ENCODE measurements around the gene SSU72. TPM values are rescaled to one million over a fixed set of nuclear protein-coding genes. Genes with fewer than 3 reads are reported as not detected.

Gene SSU72
- total RNA-seq, 1 experiment from 2014 or later: 193 TPM

DNA sequence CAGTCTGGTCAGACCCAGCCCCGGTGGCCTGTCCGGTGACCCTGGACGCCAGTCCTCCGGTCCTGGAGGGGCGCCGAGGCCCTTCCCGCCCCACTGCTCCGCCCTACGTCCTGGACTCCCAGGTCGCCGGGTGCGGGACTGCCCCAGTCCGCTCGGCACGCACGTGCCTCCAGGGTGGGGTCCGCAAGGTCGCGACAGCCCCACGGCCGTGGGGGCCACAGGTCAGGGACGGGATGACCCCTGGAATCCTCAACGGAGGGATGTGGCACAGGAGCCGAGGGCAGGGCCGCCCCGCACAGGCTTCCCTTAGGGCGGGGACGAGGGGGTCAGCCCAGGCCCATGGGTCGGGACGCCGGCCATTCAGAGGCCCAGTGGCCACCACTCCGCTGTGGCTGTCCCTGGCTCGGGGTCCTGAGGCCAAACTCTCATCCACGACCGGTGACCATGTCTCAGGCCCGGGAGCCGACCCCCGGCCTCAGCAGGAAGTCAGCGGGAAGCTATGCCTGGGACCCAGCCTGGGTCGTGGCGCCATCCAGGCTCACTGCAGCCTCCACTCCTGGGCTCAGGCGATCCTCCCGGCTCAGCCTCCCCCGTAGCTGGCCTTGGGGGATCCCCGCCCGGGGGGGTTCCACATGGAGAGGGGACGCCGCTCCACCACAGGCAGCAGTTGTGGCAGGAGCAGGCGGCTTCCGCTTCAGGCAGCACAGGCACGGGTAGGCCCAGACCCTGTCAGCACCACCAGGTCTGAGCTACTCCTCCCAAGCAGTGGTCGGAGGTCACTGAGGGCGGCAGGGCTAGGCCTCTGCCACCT lies 33.6 kb downstream of the SSU72 start:
- intact Hi-C loops (cut with micrococcal nuclease; ENCODE audit: unreplicated experiment): no loop called here
- no TSS peak for BruUV-seq (replicated peaks)
- TF ChIP-seq, protein P1, sequence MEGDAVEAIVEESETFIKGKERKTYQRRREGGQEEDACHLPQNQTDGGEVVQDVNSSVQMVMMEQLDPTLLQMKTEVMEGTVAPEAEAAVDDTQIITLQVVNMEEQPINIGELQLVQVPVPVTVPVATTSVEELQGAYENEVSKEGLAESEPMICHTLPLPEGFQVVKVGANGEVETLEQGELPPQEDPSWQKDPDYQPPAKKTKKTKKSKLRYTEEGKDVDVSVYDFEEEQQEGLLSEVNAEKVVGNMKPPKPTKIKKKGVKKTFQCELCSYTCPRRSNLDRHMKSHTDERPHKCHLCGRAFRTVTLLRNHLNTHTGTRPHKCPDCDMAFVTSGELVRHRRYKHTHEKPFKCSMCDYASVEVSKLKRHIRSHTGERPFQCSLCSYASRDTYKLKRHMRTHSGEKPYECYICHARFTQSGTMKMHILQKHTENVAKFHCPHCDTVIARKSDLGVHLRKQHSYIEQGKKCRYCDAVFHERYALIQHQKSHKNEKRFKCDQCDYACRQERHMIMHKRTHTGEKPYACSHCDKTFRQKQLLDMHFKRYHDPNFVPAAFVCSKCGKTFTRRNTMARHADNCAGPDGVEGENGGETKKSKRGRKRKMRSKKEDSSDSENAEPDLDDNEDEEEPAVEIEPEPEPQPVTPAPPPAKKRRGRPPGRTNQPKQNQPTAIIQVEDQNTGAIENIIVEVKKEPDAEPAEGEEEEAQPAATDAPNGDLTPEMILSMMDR (conservative IDR thresholded peaks at IDR 0.05; ENCODE audit: low read depth, low read length): no peak
- no peak for TF ChIP-seq EZH2 (IDR thresholded peaks at IDR 0.05; ENCODE audit: borderline replicate concordance, low read depth, low read length, poor library complexity, severe bottlenecking)
- POLR2A ChIA-PET (ENCODE audit: low non-redundant PET): no interaction called here
- Histone ChIP-seq H3K36me3 (ENCODE audit: insufficient read depth, low read length, poor library complexity, severe bottlenecking) (peaks cover 21% of the 10 kb centered on the region), H3K4me3 (ENCODE audit: low read depth, low read length, poor library complexity, severe bottlenecking) (peak overlapping the region; percentile 59), H3K27ac (ENCODE audit: low read depth, low read length, poor library complexity, severe bottlenecking) (peak overlapping the region; percentile 58), H3K27me3 (replicated peaks; ENCODE audit: insufficient read depth, low read depth, low read length, poor library complexity) (no peaks in the 10 kb centered on the region), H3K4me1 (ENCODE audit: insufficient read depth, low read length, poor library complexity, severe bottlenecking) (no peaks in the 10 kb centered on the region), H3K9me3 (ENCODE audit: low read depth, low read length, poor library complexity, severe bottlenecking) (no peaks in the 10 kb centered on the region)
- no peak for DNase-seq (ENCODE audit: low spot score)
- CTCF ChIA-PET: no interaction called here

DNA sequence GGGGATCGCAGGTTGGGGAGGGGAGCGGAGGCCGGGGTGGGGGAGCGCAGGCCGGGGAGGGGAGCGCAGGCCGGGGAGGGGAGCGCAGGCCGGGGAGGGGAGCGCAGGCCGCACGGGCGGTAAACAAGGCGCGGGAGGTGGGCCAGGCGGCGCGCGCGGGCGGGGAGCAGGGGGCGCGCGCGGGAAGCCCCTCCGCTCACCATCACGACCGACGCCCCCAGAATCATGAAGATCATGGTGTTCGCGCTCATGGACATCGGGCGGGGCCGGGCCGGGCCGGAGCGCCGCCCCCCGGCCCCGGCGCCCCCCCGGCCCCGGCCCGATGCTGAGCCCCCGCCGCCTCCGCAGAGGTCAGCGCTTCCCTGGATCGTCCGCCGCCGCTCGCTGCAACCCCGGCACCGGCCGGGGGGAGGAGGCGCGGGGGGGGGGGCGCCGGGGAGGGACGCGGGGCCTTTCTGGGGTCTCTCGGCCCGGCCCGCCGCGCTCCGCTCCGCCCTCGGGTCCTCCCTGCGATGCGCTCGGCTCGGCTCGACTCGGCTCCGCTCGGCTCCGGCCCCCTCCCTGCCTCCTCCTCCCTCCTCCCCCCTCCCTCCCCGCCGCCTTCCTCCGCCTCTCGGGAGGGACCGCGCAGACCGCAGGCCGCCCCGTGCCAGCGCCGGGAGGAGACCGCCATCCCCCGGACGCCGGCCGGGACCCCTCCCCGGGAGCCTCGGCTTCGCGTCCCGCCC lies 34.4 kb downstream of the SSU72 start, which contains the start of gene TMEM240:
TMEM240 (minus strand) TSS at position 535 of the 728 bp plus-strand sequence; CDS start at position 257, 278 bp downstream.
- intact Hi-C loops (cut with micrococcal nuclease; ENCODE audit: unreplicated experiment): no loop called here
- TF ChIP-seq EZH2 (IDR thresholded peaks at IDR 0.05; ENCODE audit: borderline replicate concordance, low read depth, low read length, poor library complexity, severe bottlenecking): no peak
- TF ChIP-seq, protein P1 (conservative IDR thresholded peaks at IDR 0.05; ENCODE audit: low read depth, low read length): no peak
- Histone ChIP-seq H3K4me3 (ENCODE audit: low read depth, low read length, poor library complexity, severe bottlenecking) (peak within 1 kb of the TSS; percentile 59), H3K36me3 (ENCODE audit: insufficient read depth, low read length, poor library complexity, severe bottlenecking) (peaks cover 21% of the 10 kb centered on the region), H3K27ac (ENCODE audit: low read depth, low read length, poor library complexity, severe bottlenecking) (peak within 1 kb of the TSS; percentile 58), H3K27me3 (replicated peaks; ENCODE audit: insufficient read depth, low read depth, low read length, poor library complexity) (no peaks in the 10 kb centered on the region), H3K9me3 (ENCODE audit: low read depth, low read length, poor library complexity, severe bottlenecking) (no peaks in the 10 kb centered on the region), H3K4me1 (ENCODE audit: insufficient read depth, low read length, poor library complexity, severe bottlenecking) (no peaks in the 10 kb centered on the region)
- no TSS peak for BruUV-seq (replicated peaks)
- peak; percentile 91 for DNase-seq (ENCODE audit: low spot score)
- POLR2A ChIA-PET (ENCODE audit: low non-redundant PET): no interaction called here
- CTCF ChIA-PET: no interaction called here

DNA sequence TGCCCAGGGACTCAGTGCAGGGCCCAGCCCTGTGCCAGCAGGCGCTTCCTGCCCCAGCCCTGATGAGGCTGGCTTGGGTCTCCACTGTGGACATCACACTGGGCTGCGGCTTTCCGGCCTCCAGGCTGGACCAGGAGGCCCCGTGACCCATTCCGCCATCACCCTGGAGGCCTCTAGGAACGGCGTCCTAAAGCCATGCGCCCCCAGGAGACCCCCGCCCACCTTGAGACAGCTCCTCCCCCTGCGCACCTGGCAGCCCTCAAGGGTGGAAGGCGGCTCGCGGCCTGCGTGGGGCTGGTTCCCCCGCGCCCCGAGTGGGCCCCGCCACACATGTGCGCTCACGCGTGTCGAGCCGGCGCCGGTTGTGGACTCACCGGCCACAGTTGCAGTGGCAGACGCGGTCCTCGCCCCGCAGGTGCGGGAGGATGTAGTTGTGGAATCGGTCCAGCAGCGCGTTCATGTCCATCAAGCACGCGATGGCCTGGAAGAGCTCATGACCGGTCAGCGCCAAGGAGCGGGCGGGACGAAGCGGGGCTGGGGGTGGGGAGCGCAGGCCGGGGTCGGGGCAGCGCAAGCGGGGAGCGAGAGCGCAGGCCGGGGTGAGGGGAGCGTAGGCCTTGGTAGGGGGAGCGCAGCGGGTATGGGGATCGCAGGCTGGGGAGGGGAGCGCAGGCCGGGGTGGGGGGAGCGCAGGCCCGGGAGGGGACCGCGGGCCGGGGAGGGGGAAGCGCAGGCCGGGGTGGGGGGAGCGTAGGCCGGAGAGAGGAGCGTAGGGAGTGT lies 35.2 kb downstream of the SSU72 start:
- POLR2A ChIA-PET (ENCODE audit: low non-redundant PET): interaction anchor here (0.6 kb wide), 1 partner anchor 144 kb away, joined by 3 read pairs; no protein-coding TSS in a partner anchor
- Histone ChIP-seq H3K4me1 (ENCODE audit: insufficient read depth, low read length, poor library complexity, severe bottlenecking) (no peaks in the 10 kb centered on the region), H3K27ac (ENCODE audit: low read depth, low read length, poor library complexity, severe bottlenecking) (peak overlapping the region; percentile 57), H3K36me3 (ENCODE audit: insufficient read depth, low read length, poor library complexity, severe bottlenecking) (peaks cover 21% of the 10 kb centered on the region), H3K9me3 (ENCODE audit: low read depth, low read length, poor library complexity, severe bottlenecking) (no peaks in the 10 kb centered on the region), H3K27me3 (replicated peaks; ENCODE audit: insufficient read depth, low read depth, low read length, poor library complexity) (no peaks in the 10 kb centered on the region), H3K4me3 (ENCODE audit: low read depth, low read length, poor library complexity, severe bottlenecking) (peak overlapping the region; percentile 59)
- CTCF ChIA-PET: no interaction called here
- TF ChIP-seq, protein P1 (conservative IDR thresholded peaks at IDR 0.05; ENCODE audit: low read depth, low read length): no peak
- TF ChIP-seq EZH2 (IDR thresholded peaks at IDR 0.05; ENCODE audit: borderline replicate concordance, low read depth, low read length, poor library complexity, severe bottlenecking): no peak
- no TSS peak for BruUV-seq (replicated peaks)
- DNase-seq (ENCODE audit: low spot score): no peak
- intact Hi-C loops (cut with micrococcal nuclease; ENCODE audit: unreplicated experiment): no loop called here
